H9 (cell line): ENCODE measurements around the gene PLEKHA5. TPM values are rescaled to one million over a fixed set of nuclear protein-coding genes. Genes with fewer than 3 reads are reported as not detected.
"Not testable (repeated sequence)": the region's sequence is repeated elsewhere in the genome, so short reads cannot be mapped to it uniquely, and the experiment has no call there.

Experiments used
- DNase-seq: peaks from one replicate; pipeline ENCODE4 v3.0.0-alpha.2; 2017
- H2AFZ ChIP-seq: one replicate; pipeline ENCODE4 v1.6.1; 2013; ENCODE audit warnings: mild to moderate bottlenecking, low read length, control low read depth, moderate library complexity
- H2AK5ac ChIP-seq: 2 replicates; pipeline ENCODE4 v1.6.1; 2013; ENCODE audit warnings: low read length, control low read depth, mixed read lengths; ENCODE audit not compliant: insufficient read length
- H2BK120ac ChIP-seq: one replicate; pipeline ENCODE4 v1.6.1; 2013; ENCODE audit warnings: low read depth, mild to moderate bottlenecking, low read length, control low read depth, inconsistent platforms; ENCODE audit not compliant: poor library complexity, severe bottlenecking
- H2BK12ac ChIP-seq: 2 replicates; pipeline ENCODE4 v1.6.1; 2013; ENCODE audit warnings: low read length, control low read depth, mixed read lengths, low read depth; ENCODE audit not compliant: insufficient read length
- H2BK15ac ChIP-seq: 2 replicates; pipeline ENCODE4 v1.6.1; 2013; ENCODE audit warnings: low read depth, low read length, control low read depth
- H2BK20ac ChIP-seq: one replicate; pipeline ENCODE4 v1.6.1; 2013; ENCODE audit warnings: low read depth, mild to moderate bottlenecking, low read length, control low read depth, inconsistent platforms; ENCODE audit not compliant: poor library complexity, severe bottlenecking
- H2BK5ac ChIP-seq: 2 replicates; pipeline ENCODE4 v1.6.1; 2013; ENCODE audit warnings: low read length, control low read depth, mixed read lengths; ENCODE audit not compliant: insufficient read length
- H3K14ac ChIP-seq: 2 replicates; pipeline ENCODE4 v1.6.1; 2013; ENCODE audit warnings: low read length, control low read depth; ENCODE audit not compliant: insufficient read depth
- H3K18ac ChIP-seq: 2 replicates; pipeline ENCODE4 v1.6.1; 2013; ENCODE audit warnings: low read depth, mild to moderate bottlenecking, mixed read lengths, low read length, control low read depth; ENCODE audit not compliant: insufficient read length
- H3K23ac ChIP-seq: 2 replicates; pipeline ENCODE4 v1.6.1; 2013; ENCODE audit warnings: low read length, control low read depth, mixed read lengths, low read depth; ENCODE audit not compliant: insufficient read length
- H3K23me2 ChIP-seq: 2 replicates; pipeline ENCODE4 v1.6.1; 2013; ENCODE audit warnings: low read depth, mild to moderate bottlenecking, mixed read lengths, low read length, control low read depth; ENCODE audit not compliant: insufficient read length, poor library complexity, severe bottlenecking
- H3K27ac ChIP-seq: 2 replicates; pipeline ENCODE4 v1.5.1; 2013; ENCODE audit warnings: low read length, control low read depth, mixed read lengths, low read depth; ENCODE audit not compliant: insufficient read length
- H3K27me3 ChIP-seq: 2 replicates; pipeline ENCODE4 v1.6.1; 2013; ENCODE audit warnings: low read length, control low read depth, inconsistent platforms; ENCODE audit not compliant: insufficient read depth
- H3K4ac ChIP-seq: 2 replicates; pipeline ENCODE4 v1.6.1; 2013; ENCODE audit warnings: low read depth, mild to moderate bottlenecking, control low read depth, inconsistent platforms, low read length, moderate library complexity
- H3K4me1 ChIP-seq: 2 replicates; pipeline ENCODE4 v1.6.1; 2013; ENCODE audit warnings: low read length, control low read depth, inconsistent platforms; ENCODE audit not compliant: insufficient read depth
- H3K4me2 ChIP-seq: 2 replicates; pipeline ENCODE4 v1.6.1; 2013; ENCODE audit warnings: low read length, control low read depth, mixed read lengths; ENCODE audit not compliant: insufficient read length, insufficient read depth
- H3K56ac ChIP-seq: 2 replicates; pipeline ENCODE4 v1.6.1; 2013; ENCODE audit warnings: low read depth, mild to moderate bottlenecking, mixed read lengths, low read length, control low read depth; ENCODE audit not compliant: insufficient read length
- H3K79me1 ChIP-seq: 2 replicates; pipeline ENCODE4 v1.6.1; 2013; ENCODE audit warnings: low read depth, mild to moderate bottlenecking, moderate library complexity, low read length, control low read depth, inconsistent platforms; ENCODE audit not compliant: insufficient read depth, poor library complexity, severe bottlenecking
- H3K79me2 ChIP-seq: 2 replicates; pipeline ENCODE4 v1.6.1; 2013; ENCODE audit warnings: low read length, control low read depth, inconsistent platforms; ENCODE audit not compliant: insufficient read depth
- H3K9ac ChIP-seq: 2 replicates; pipeline ENCODE4 v1.6.1; 2013; ENCODE audit warnings: low read length, control low read depth, mixed read lengths; ENCODE audit not compliant: insufficient read length; ENCODE audit errors: extremely low read depth
- H3K9me3 ChIP-seq: one replicate; pipeline ENCODE4 v1.6.1; 2013; ENCODE audit warnings: low read depth, low read length, inconsistent platforms; ENCODE audit not compliant: control insufficient read depth
- H3T11ph ChIP-seq: one replicate; pipeline ENCODE4 v1.6.1; 2013; ENCODE audit warnings: mild to moderate bottlenecking, low read length, control low read depth, inconsistent platforms
- H4K20me1 ChIP-seq: one replicate; pipeline ENCODE4 v1.6.1; 2013; ENCODE audit not compliant: control insufficient read depth, insufficient read length, insufficient read depth
- H4K5ac ChIP-seq: 2 replicates; pipeline ENCODE4 v1.6.1; 2013; ENCODE audit warnings: low read depth, mild to moderate bottlenecking, mixed read lengths, low read length, control low read depth; ENCODE audit not compliant: insufficient read length
- H4K8ac ChIP-seq: replicated peaks from 2 replicates; pipeline ENCODE4 v1.6.1; 2013; ENCODE audit warnings: low read length, control low read depth, mixed read lengths, low read depth; ENCODE audit not compliant: insufficient read length
- H4K91ac ChIP-seq: 2 replicates; pipeline ENCODE4 v1.6.1; 2013; ENCODE audit warnings: low read depth, mild to moderate bottlenecking, moderate library complexity, mixed read lengths, low read length, control low read depth; ENCODE audit not compliant: insufficient read length
- H3K27ac Mint-ChIP-seq, 3 experiments: 2 replicates in 2 of 3; 3 replicates in 1 of 3; pipeline ENCODE4 v1.8.0; 2020 to 2021; ENCODE audit warnings: mixed read lengths in 3 of 3, mild to moderate bottlenecking in 1 of 3, moderate library complexity in 1 of 3
- H3K27me3 Mint-ChIP-seq: 2 replicates; pipeline ENCODE4 v1.8.0; 2021; ENCODE audit warnings: low read depth, mild to moderate bottlenecking, moderate library complexity, mixed read lengths
- H3K36me3 Mint-ChIP-seq, 3 experiments: 2 replicates in 2 of 3; 3 replicates in 1 of 3; pipeline ENCODE4 v1.8.0; 2020 to 2021; ENCODE audit warnings: low read depth in 3 of 3, mixed read lengths in 3 of 3; ENCODE audit not compliant: insufficient read depth in 1 of 3
- H3K4me1 Mint-ChIP-seq, 2 experiments: 2 replicates each; pipeline ENCODE4 v1.8.0; 2020; ENCODE audit warnings: mixed read lengths in 2 of 2
- H3K4me3 Mint-ChIP-seq, 2 experiments: 2 replicates in 1 of 2; 3 replicates in 1 of 2; pipeline ENCODE4 v1.8.0; 2020 to 2021; ENCODE audit warnings: mild to moderate bottlenecking in 2 of 2, mixed read lengths in 2 of 2, moderate library complexity in 1 of 2
- H3K9me3 Mint-ChIP-seq, 2 experiments: 2 replicates in 1 of 2; 3 replicates in 1 of 2; pipeline ENCODE4 v1.8.0; 2020; ENCODE audit warnings: mild to moderate bottlenecking in 2 of 2, mixed read lengths in 2 of 2, moderate library complexity in 1 of 2
- WGBS: extraction: QIAGEN DNeasy Blood & Tissue Kit; methylation state at CpG from one replicate; pipeline ENCODE4 v1.1.7; 2013; ENCODE audit warnings: missing lambda C conversion rate, low lambda C conversion rate, mixed read lengths; ENCODE audit not compliant: insufficient read length; ENCODE audit errors: extremely low coverage; 5-methylcytosine and 5-hydroxymethylcytosine counted together
- total RNA-seq: library from RNA; stranded (reverse); gene quantifications from 2 replicates; pipeline ENCODE4 v1.2.1, GENCODE V29; 2021
- TF ChIP-seq, protein P1 (sequence below): fragments of 200-600 bp; sonication (generic); conservative IDR thresholded peaks from 3 replicates; pipeline ENCODE4 v1.8.0; 2021; ENCODE audit warnings: antibody characterized with exemption, mild to moderate bottlenecking

Gene PLEKHA5
- total RNA-seq, 1 experiment from 2014 or later, result 86.7 TPM

DNA sequence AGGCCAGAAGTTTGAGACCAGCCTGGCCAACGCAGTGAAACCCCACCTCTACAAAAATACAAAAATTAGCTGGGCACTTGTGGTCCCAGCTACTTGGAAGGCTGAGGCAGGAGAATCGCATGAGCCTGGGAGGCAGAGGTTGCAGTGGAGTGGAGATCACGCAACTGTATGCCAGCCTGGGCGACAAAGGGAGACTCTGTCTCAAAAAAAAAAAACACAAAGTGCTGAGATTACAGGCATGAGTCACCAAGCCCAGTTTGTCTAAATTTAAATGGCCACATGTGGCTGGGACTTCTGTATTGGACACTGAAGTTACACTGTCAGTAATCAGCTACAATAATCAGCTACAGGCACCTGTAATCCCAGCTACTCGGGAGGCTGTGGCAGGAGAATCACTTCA lies 208.9 kb downstream of the PLEKHA5 start:
- no peak overlapping the region for H3K27ac ChIP-seq
- Mint-ChIP-seq H3K27me3 (no peaks in the 10 kb centered on the region; the same call in 1 of the 2 replicates), H3K27ac (no peak overlapping the region)

DNA sequence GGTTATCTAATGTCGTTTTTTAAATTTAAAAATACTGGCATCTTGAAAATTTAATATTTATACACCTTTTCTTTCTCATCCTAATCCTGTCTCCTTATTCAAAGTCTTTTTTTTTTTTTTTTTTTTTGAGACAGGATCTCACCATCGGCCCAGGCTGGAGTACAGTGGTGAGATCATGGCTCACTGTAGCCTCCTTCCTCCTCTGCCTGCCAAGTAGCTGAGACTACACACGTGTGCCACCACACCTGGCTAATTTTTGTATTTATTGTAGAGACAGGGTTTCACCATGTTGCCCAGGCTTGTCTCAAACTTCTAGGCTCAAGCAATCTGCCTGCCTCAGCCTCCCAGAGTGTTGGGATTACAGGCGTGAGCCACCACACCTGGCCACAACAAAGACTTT lies 221.3 kb downstream of the PLEKHA5 start:
- H3K4ac ChIP-seq, result not testable (repeated sequence)

More for the DNA sequence above, 208.9 kb downstream of the PLEKHA5 start:
- Histone ChIP-seq H3K56ac (no peak overlapping the region), H3K23me2 (no peaks in the 10 kb centered on the region), H2BK5ac (no peak overlapping the region), H3K18ac (no peak overlapping the region), H2BK12ac (no peak overlapping the region), H3K4me1 (no peaks in the 10 kb centered on the region), H4K5ac (no peak overlapping the region), H2BK15ac (no peak overlapping the region), H3K27me3 (no peaks in the 10 kb centered on the region), H4K8ac (no peak overlapping the region), H3K4me2 (no peak overlapping the region), H3K9me3 (no peaks in the 10 kb centered on the region), H2AFZ (no peak overlapping the region), H3T11ph (no peak overlapping the region), H3K23ac (no peak overlapping the region), H3K4ac (no peak overlapping the region), H3K79me2 (no peaks in the 10 kb centered on the region), H2BK120ac (no peak overlapping the region), H3K14ac (no peak overlapping the region), H3K79me1 (no peaks in the 10 kb centered on the region), H4K20me1 (no peaks in the 10 kb centered on the region), H3K9ac (no peak overlapping the region), H4K91ac (no peak overlapping the region), H2BK20ac (no peak overlapping the region), H2AK5ac (no peak overlapping the region)
- WGBS, result no CpG with 5 or more reads among the region's 5 CpGs
- TF ChIP-seq, protein P1, sequence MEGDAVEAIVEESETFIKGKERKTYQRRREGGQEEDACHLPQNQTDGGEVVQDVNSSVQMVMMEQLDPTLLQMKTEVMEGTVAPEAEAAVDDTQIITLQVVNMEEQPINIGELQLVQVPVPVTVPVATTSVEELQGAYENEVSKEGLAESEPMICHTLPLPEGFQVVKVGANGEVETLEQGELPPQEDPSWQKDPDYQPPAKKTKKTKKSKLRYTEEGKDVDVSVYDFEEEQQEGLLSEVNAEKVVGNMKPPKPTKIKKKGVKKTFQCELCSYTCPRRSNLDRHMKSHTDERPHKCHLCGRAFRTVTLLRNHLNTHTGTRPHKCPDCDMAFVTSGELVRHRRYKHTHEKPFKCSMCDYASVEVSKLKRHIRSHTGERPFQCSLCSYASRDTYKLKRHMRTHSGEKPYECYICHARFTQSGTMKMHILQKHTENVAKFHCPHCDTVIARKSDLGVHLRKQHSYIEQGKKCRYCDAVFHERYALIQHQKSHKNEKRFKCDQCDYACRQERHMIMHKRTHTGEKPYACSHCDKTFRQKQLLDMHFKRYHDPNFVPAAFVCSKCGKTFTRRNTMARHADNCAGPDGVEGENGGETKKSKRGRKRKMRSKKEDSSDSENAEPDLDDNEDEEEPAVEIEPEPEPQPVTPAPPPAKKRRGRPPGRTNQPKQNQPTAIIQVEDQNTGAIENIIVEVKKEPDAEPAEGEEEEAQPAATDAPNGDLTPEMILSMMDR, result no peak
- H3K4me3 Mint-ChIP-seq, result no peak overlapping the region
- peaks cover 34 to 69% (median 54%) of the 10 kb centered on the region in 3 experiments for H3K36me3 Mint-ChIP-seq
- DNase-seq, result no peak
- H3K4me1 Mint-ChIP-seq, result no peaks in the 10 kb centered on the region; a peak in 1 of 4 replicates
- H3K9me3 Mint-ChIP-seq, result peaks cover 4 to 7% of the 10 kb centered on the region in 2 experiments; a peak in 4 of 5 replicates

More for the DNA sequence above, 221.3 kb downstream of the PLEKHA5 start:
- H2BK5ac ChIP-seq, DNase-seq, H3K4me2 ChIP-seq, H4K91ac ChIP-seq, H3K4me1 Mint-ChIP-seq, H3K9me3 Mint-ChIP-seq, H3K27me3 ChIP-seq, H3K79me2 ChIP-seq, H3K79me1 ChIP-seq, H3K27ac ChIP-seq, H2BK12ac ChIP-seq, H3K27me3 Mint-ChIP-seq, H3K4me1 ChIP-seq, H2BK20ac ChIP-seq, H3K9me3 ChIP-seq, H2BK120ac ChIP-seq, H4K20me1 ChIP-seq, H2AK5ac ChIP-seq, H4K5ac ChIP-seq, H3K23me2 ChIP-seq, H3K23ac ChIP-seq, H3K14ac ChIP-seq, H3K4me3 Mint-ChIP-seq, H3K18ac ChIP-seq, H2BK15ac ChIP-seq, H3K56ac ChIP-seq, H2AFZ ChIP-seq, H4K8ac ChIP-seq, H3K9ac ChIP-seq, H3T11ph ChIP-seq: not testable (repeated sequence)
- peaks cover 49 to 84% (median 74%) of the 10 kb centered on the region in 3 experiments for H3K36me3 Mint-ChIP-seq
- H3K27ac Mint-ChIP-seq, result 0 out of 7 replicates have a peak overlapping the region, but pooled peaks of 1 of the 3 experiments have one; percentile 36
- WGBS, result no CpG with 5 or more reads among the region's 4 CpGs
